Stimulated activated CD8-positive, alpha-beta memory T cell treated with anti-CD3 and anti-CD28 coated beads, Interleukin-4, amount 100 ng/mL, for 1 hour (primary cell): ENCODE measurements around the gene POTEB2.
"Not testable (repeated sequence)": the region's sequence is repeated elsewhere in the genome, so short reads cannot be mapped to it uniquely, and the experiment has no call there.

Experiments used
- DNase-seq, 2 donors: peaks; one replicate each; pipeline ENCODE4 v3.0.0-alpha.2; 2020; ENCODE audit warnings: low read depth in 2 of 2, low spot score in 1 of 2

Gene POTEB2

GRCh38 chr15:20866214-20866613 lies at the start of gene POTEB2:
TSS of gene POTEB2 (minus strand) at chr15:20866314. CDS start at chr15:20866281, 33 bp downstream.
- not testable (repeated sequence) for DNase-seq

GRCh38 chr15:20879916-20880315 lies 13.8 kb upstream of the POTEB2 start:
- DNase-seq, result not testable (repeated sequence)

GRCh38 chr15:20878464-20878863 lies 12.3 kb upstream of the POTEB2 start:
- not testable (repeated sequence) for DNase-seq

- not testable (repeated sequence) for DNase-seq
Measured at GRCh38 chr15:20877819-20878218, 11.7 kb upstream of the POTEB2 start.
